Mucosa of descending colon (tissue), 3 donors: ENCODE data around the gene LILRA5. TPM values are rescaled to one million over a fixed set of nuclear protein-coding genes. Genes with fewer than 3 reads are reported as not detected.

Experiments used
- ATAC-seq: fragments of 200-7000 bp; cut with Tn5 transposase; one replicate; pipeline ENCODE4 v1.9.1; 2020; ENCODE audit warnings: mild to moderate bottlenecking, moderate library complexity
- DNase-seq, 3 donors: peaks; one replicate each; pipeline ENCODE4 v3.0.0-alpha.2; 2020
- H3K36me3 ChIP-seq: fragments of 200-600 bp; one replicate; pipeline ENCODE4 v1.8.0; 2021; ENCODE audit warnings: low read depth, mild to moderate bottlenecking
- H3K4me1 ChIP-seq: fragments of 200-600 bp; one replicate; pipeline ENCODE4 v1.8.0; 2021; ENCODE audit warnings: low read depth, mild to moderate bottlenecking
- H3K4me3 ChIP-seq: fragments of 200-600 bp; one replicate; pipeline ENCODE4 v1.8.0; 2021; ENCODE audit warnings: mild to moderate bottlenecking
- H3K9me3 ChIP-seq: fragments of 200-600 bp; one replicate; pipeline ENCODE4 v1.8.0; 2021; ENCODE audit warnings: mild to moderate bottlenecking
- intact Hi-C, 2 donors: fragments of 100-400 bp; cut with DNase I in 1 of 2; cut with micrococcal nuclease in 1 of 2; formaldehyde crosslinking; loops; one replicate each; pipeline versions ENCODE4 v1.11.0 to v1.11.1; 2022; cut with DNase I, micrococcal nuclease
- total RNA-seq, 3 donors: library from RNA; stranded (reverse); fragmentation: NEBNext Ultra II Directional in 2 of 3; extraction: Animal tissue kit (Norgen Biotek cat#: 25700) in 2 of 3; gene quantifications; one replicate each; pipeline versions ENCODE4 v1.2.1 to v1.2.4, GENCODE V29; 2021 to 2023
- TF ChIP-seq, protein P1 (sequence below): fragments of 200-600 bp; IDR thresholded peaks from one replicate; pipeline ENCODE4 v1.8.0; 2022; ENCODE audit warnings: antibody characterized with exemption, mild to moderate bottlenecking
- donor health status: DM: no; HTN: no; CAD: no; lungs with moderate emphysema.
- donor health status: DM: no; HTN: no; CAD: no.
- donor health status: DM: no; HTN: yes; CAD: no.

The LILRA5 gene
- total RNA-seq, 3 donors from 2014 or later, result 0.72 to 4.7 (median 1.8) TPM

DNA sequence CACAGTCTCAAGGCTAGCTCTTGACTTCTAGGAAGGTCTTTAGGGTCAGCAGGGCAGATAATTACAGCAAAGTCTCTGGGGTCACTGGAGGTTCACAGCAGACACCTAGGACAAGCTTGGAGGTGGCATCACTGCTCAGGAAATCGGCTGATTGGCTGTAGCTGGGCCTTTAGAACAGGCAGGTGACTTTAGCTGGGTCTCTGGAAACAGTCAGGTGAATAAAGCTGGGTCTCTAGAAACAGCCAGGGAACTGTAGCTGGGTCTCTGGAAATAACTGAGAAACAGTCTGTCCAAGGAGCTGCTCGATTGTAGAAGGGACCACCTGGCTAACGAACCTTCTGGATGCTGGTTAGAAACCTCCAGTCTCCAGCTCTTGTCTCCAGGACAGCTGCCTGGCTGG is 41.8 kb upstream of the LILRA5 start:
- intact Hi-C loops, result no loop called here
- TF ChIP-seq, protein P1, sequence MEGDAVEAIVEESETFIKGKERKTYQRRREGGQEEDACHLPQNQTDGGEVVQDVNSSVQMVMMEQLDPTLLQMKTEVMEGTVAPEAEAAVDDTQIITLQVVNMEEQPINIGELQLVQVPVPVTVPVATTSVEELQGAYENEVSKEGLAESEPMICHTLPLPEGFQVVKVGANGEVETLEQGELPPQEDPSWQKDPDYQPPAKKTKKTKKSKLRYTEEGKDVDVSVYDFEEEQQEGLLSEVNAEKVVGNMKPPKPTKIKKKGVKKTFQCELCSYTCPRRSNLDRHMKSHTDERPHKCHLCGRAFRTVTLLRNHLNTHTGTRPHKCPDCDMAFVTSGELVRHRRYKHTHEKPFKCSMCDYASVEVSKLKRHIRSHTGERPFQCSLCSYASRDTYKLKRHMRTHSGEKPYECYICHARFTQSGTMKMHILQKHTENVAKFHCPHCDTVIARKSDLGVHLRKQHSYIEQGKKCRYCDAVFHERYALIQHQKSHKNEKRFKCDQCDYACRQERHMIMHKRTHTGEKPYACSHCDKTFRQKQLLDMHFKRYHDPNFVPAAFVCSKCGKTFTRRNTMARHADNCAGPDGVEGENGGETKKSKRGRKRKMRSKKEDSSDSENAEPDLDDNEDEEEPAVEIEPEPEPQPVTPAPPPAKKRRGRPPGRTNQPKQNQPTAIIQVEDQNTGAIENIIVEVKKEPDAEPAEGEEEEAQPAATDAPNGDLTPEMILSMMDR, result no peak
- Histone ChIP-seq H3K36me3 (no peaks in the 10 kb centered on the region), H3K9me3 (no peaks in the 10 kb centered on the region), H3K4me3 (no peak overlapping the region), H3K4me1 (no peaks in the 10 kb centered on the region)
- no peak for DNase-seq
- no peak for ATAC-seq

DNA sequence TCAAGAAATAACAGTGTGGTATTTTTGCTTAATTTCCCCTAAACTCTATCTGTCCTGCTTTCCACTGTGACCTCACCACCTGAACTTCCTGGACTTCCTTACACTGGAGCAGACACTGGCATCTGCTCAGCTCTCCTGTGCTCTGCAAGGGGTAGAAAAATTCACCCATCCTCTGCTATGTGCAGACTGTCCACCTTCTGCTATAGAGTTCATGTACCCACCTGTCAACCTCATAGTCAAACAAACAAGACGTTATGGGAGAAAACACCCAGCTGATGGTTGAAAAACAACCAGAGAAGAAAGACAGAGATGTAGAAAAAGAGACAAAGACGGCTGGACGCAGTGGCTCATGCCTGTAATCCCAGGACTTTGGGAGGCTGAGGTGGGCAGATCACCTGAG is 39.6 kb upstream of the LILRA5 start:
- ATAC-seq (no peak), DNase-seq (no peak)
- Histone ChIP-seq H3K4me3 (no peak overlapping the region), H3K9me3 (no peaks in the 10 kb centered on the region), H3K4me1 (no peaks in the 10 kb centered on the region), H3K36me3 (no peaks in the 10 kb centered on the region)
- TF ChIP-seq, protein P1, result no peak
- intact Hi-C loops, result no loop called here

DNA sequence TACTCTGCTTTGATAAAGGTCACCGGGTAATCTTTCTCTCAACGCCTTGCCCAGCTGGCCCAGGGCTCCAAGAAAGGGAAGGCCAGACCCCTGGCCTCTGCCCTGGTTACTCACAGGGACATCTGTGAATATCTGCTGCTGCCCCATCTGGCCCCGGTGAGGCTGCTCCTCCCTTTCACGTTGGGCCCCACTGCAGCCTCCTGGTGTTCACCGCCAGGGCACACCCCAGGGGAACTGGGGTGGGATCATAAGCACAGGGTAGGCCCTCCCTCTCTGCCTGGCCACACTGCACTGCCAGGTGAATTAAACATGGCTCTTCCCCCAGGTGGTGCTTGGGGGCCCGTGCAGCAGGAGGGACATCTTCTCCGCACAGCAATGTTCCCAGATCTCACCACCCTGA is 39.1 kb upstream of the LILRA5 start:
- TF ChIP-seq, protein P1, result no peak
- H3K4me3 ChIP-seq, result no peak overlapping the region
- intact Hi-C loops, result no loop called here
- ATAC-seq, result peak; percentile 25
- H3K9me3 ChIP-seq, result no peaks in the 10 kb centered on the region
- no peaks in the 10 kb centered on the region for H3K36me3 ChIP-seq
- no peak for DNase-seq
- no peaks in the 10 kb centered on the region for H3K4me1 ChIP-seq

DNA sequence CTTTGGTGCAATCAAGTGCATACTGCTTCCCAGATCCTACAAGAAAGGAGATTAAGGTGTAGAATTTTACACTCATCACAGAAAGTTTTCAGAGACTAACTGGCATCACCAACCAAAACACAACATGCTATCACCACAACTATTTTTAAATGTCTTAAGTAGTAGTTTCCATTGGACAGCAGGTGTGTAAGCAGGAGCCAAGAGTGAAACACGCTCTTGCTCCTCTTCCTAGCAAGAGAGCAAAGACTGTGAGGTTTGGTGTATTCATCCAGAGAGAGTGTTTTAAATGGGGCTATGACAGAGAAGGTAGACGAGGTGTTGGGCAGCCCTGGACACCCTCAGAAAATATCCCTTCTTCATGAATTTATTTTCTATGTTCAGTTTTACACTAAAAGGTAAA is 38.5 kb upstream of the LILRA5 start:
- no peaks in the 10 kb centered on the region for H3K9me3 ChIP-seq
- DNase-seq (no peak), ATAC-seq (no peak)
- no peaks in the 10 kb centered on the region for H3K4me1 ChIP-seq
- TF ChIP-seq, protein P1, result no peak
- intact Hi-C loops, result no loop called here
- H3K4me3 ChIP-seq, result no peak overlapping the region
- H3K36me3 ChIP-seq, result no peaks in the 10 kb centered on the region

DNA sequence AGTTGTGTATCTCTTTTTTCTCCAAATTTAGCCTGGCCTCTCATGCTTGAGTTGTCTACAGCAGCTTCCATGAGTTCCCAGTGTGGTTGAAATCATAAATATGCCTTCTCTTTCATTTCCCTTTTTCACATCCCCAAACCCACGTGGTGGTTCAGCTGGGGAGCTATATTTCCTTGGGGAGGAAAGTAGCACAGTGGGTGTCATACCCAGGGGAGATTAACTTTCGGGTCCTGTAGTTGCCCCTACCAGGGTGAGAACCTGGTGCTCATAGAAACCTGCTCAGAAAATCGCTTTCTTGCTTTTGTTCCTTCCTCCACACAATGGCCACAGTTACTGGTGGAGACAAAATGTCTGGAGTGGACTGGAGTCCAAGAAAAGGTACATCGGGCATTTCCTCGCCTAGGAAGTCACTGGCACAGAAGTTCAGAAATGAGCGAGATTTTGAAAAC is 33.0 kb upstream of the LILRA5 start:
- DNase-seq, result peak in 1 of 3 donors; percentile 23
- peak; percentile 30 for ATAC-seq
- Histone ChIP-seq H3K4me1 (no peaks in the 10 kb centered on the region), H3K9me3 (no peaks in the 10 kb centered on the region), H3K36me3 (no peaks in the 10 kb centered on the region), H3K4me3 (no peak overlapping the region)
- intact Hi-C loops, result no loop called here
- TF ChIP-seq, protein P1, result no peak

DNA sequence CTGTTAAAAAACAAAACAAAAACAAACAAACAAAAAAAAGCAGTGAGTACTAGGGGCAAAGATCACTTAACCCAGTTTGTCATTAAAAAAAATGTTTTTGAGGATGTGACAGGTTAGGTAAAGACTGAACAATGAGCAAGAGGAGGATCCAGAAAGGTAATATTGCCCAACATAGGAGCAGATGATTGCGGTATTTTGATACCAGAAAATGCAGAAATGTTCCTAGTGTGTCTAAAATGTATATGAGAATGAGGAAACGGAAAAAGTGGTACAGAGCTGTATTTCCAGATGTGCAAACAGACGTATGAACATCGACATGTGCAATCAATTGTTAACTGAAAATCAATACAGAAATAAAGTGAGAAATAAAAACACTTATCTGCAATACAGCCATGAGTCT is 30.9 kb upstream of the LILRA5 start:
- intact Hi-C loops, result no loop called here
- DNase-seq, result no peak
- ATAC-seq, result no peak

More for the DNA sequence above, 30.9 kb upstream of the LILRA5 start:
- no peaks in the 10 kb centered on the region for H3K9me3 ChIP-seq
- TF ChIP-seq, protein P1, result no peak
- H3K36me3 ChIP-seq, result no peaks in the 10 kb centered on the region
- H3K4me1 ChIP-seq, result no peaks in the 10 kb centered on the region
- no peak overlapping the region for H3K4me3 ChIP-seq
